GM12874 (cell line): ENCODE data around the gene NGFR.

ENCODE experiments used
- CTCF ChIP-seq: IDR thresholded peaks from 2 replicates; pipeline ENCODE4 v1.5.1; 2011; ENCODE audit warnings: low read depth, mild to moderate bottlenecking, control low read depth, low read length, moderate library complexity; ENCODE audit not compliant: insufficient read depth

Gene NGFR

GRCh38 chr17:49553676-49554335, 58.7 kb downstream of the NGFR start:
- no peak for TF ChIP-seq CTCF

GRCh38 chr17:49554694-49555494, 59.8 kb downstream of the NGFR start:
- TF ChIP-seq CTCF: no peak

GRCh38 chr17:49555495-49556222, 60.6 kb downstream of the NGFR start:
- no peak for TF ChIP-seq CTCF

- peak; percentile 99 for TF ChIP-seq CTCF
Observed at GRCh38 chr17:49556223-49556943, 61.3 kb downstream of the NGFR start.

- peak; percentile 67 for TF ChIP-seq CTCF
Observed at GRCh38 chr17:49557312-49558024, 62.4 kb downstream of the NGFR start.
